ELR (cell line): ENCODE measurements around the gene STXBP1.

ENCODE experiments used
- DNase-seq: peaks from one replicate; pipeline ENCODE4 v3.0.0-alpha.2; 2015; ENCODE audit warnings: low read depth

Gene STXBP1

DNA sequence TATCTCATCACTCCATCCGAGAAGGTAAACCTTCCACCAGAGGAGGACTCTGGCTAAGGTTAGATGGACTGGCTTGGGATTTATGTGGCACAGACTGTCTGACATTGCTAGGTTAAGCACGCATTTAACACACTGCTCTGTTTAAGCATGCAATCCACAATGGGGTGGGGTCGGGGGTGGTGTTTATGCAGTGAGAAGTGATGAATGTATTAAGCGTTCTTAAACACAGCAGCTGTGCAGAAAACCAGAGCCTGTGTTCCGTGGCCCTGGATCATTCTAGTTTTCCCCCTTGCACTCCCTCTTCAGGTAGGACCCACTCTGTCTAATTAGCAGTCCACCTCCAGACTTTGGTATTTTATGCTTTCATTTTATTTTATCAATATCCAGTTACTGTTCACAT, 46.4 kb downstream of the STXBP1 start:
- no peak for DNase-seq

DNA sequence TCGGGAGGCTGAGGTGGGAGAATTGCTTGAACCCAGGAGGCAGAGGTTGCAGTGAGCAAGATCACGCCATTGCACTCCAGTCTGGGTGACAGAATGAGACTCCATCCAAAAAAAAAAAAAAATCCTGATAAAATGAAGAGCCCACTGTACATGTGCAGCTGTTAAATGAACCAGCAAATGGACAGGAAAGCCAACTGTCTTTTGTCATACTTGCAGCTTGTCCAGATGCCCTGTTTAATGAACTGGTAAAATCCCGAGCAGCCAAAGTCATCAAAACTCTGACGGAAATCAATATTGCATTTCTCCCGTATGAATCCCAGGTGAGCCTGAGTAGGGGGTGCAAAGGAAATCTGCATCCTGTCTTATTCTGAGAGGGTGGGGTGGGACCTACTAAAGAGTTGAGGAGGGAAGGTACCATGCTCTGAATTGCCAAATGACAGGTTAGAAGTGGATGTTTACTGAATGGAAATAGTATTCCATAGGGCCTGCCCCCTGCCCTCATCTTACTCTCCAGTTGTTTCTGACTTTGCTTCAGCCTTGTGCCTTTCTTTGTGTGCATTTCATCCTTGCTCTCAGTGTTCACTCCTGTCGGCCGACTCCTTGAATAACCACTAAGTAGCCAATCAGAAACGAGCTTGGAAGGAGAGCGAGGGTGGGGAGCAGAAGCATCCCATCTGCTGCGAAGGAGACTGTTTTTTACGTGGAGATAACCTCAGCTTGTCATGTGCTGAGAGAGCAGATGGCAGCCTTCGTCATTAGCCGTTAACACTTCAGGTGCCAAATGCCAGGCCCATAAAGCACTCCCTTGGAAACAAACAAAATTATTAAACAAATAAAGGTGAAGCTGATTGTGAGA, 49.0 kb downstream of the STXBP1 start:
- DNase-seq = no peak

GRCh38 chr9:127662617-127663016, 50.5 kb downstream of the STXBP1 start:
- DNase-seq = no peak

DNA sequence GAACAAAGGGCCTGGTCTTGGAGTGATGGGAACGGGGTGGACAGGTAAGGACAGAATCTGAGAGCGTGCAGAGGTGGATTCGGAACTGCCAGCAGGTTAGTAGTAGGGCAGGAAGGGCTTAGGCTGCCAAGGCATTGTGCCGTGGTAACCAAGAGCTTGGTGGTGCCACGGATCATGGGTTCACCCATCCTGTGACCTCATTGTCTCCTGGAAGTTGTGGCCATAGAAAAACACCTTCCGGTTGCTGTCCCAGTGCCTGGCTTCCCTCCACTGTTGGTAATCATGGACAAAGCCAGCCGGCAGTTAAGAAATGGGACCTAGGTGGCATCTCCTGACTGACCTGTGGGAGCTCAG, 52.2 kb downstream of the STXBP1 start:
- no peak for DNase-seq

DNA sequence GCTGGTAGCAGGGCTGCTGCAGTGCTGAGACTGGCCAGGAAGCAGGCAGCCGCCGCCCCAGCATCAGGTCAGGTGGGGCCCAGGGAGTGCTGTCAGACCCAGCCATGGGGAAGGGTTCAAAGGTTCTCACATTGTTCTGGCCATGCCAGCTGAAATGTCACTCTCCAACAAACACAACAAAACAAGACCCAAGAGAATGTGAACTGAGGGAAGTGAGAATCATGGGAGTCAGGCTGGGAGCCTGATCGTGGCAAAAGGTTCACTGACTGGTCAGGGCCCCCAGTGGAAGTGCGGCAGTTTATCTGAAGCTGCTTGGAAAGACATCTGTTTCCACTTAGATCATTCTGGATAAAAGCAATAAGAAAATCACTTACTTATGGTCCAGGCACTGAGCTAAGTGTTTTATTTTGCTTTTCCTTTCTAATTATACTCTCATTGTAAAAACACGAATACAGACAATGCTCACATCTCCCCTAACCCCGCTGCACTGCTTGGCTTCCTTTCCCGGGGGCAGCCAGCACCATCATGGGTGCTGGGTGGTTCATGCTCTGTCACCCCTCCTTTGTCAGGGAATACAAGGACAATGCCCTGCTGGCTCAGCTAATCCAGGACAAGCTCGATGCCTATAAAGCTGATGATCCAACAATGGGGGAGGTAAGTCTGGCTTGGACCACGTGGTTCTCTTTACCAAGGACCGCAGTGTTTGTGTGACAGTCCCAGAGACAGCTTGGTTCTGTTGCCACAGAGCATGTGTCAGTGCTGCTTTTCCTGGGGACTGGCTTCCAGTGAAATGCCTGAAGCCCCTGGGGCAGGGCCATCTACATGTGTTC, 52.8 kb downstream of the STXBP1 start:
- no peak for DNase-seq

- DNase-seq = no peak
Observed at GRCh38 chr9:127667127-127667844, 55.2 kb downstream of the STXBP1 start.

DNA sequence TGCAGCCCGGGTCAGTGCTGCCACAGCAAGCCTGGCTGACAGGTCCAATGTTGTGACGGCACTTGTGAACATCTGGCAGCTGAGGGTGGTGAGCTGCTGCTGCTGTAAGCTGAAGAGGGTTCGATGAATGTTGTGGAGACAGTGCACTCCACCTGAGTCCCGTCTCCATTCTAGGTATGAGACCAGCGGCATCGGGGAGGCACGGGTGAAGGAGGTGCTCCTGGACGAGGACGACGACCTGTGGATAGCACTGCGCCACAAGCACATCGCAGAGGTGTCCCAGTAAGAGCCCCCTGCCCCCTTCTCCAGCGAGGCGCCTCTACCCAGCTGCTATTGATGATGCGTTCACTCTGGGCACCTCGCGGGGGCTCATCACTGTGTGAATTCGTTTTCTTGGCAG, 55.8 kb downstream of the STXBP1 start:
- no peak for DNase-seq

DNA sequence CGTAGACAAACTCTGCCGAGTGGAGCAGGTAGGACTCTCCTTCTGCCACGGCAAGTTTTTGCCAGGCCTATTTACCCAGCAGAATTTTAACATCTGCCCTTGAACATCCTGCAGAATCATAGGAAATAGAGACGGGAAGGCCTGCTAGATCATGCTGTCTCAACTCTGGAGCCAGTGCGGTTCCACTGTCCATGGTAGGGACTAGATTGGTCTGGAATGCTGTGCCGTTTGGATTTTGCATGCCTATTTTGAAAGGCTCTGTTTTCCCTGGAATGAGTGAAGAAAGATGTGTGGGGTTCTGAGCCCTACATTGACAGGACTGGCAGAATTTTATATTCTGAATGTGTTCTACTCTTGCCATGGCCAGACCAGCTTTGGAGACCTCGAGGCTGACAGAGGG, 61.2 kb downstream of the STXBP1 start:
- no peak for DNase-seq

- no peak for DNase-seq
Observed at GRCh38 chr9:127676638-127677037, 64.6 kb downstream of the STXBP1 start.

DNA sequence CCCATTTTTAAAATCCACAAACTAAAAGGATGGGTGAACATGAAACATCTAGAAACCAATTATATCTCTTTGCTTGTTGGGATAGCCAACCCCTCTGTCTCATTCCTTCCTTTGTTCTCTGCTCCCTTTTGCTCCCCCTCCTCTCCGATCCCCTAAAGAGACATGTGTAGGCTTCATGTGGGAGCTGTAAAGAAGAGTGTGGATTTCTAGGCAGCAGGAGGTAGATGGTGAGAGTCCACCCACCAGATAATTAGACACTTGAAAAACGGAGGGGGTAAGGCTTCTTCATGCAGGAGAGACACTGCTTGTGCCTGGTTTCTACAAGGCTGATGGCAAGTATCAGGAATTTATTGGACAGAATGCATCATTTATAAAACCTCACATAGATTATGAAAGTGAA, 67.4 kb downstream of the STXBP1 start:
- DNase-seq = no peak

DNA sequence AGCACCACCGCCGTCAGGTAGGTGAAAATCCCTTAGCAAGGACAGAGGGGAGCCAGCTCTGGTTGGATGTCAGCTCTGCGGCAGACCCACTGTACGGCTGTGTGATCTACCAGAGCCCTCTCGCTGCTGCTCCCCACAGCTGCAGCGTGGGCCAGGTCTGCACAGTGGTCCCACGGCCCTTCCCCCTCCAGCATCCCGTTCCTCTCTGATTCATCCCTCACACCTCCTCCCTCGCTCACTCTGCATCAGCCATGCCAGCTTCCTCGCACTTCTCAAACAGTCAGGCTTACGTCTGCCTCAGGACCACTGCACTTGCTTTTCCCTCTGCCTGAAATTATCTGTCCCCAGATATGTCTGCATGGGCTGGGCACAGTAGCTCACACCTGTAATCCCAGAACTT, 68.1 kb downstream of the STXBP1 start:
- DNase-seq = no peak

DNA sequence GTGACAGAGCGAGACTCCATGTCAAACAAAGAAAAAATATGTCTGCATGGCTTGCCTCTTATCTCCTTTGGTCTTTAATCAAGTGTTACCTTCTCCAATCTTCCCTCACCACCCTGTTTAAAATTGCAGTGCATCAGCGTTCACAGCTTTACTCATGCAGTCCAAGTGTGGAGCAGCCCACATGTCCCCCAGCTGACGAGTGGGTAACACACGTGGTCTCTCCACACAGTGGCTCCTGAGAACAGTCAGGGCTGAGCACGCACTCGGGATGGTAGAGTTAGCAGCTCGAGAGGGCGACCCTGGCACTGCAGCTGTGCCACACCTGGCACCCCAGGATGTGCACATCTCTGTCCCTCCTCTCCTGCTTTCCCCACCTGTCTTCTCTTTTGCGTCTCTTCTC, 68.8 kb downstream of the STXBP1 start:
- no peak for DNase-seq

DNA sequence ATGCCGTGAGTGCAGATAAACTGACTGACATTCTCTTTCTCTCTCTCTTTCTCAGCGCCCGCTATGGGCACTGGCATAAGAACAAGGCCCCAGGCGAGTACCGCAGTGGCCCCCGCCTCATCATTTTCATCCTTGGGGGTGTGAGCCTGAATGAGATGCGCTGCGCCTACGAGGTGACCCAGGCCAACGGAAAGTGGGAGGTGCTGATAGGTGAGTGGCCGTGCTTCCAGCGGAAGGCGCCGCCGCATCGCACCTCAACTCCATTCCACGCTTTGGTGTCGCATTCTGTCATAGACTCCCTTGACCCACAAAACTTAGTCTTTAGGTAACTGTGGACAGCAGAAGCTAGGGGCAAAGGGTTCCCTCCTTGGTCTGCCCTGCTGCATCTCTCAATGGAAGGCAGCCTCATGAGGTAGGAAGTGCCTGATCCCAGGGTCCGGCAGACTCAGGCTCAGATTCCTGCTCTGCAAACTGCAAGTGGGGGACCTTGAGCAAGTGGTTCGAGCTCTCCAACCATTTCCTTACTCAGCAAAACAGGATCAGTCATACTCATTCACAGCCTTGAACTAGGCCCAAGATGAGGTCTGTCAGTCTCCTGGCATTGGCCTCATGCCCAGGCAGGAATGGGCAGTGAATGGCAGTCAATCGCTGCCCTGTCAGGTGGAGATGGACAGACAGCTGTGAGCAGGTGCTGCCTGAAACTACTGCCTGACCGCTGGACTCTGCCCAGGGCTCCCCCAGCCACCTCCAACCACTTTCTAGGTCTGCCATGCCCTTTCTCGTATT, 70.5 kb downstream of the STXBP1 start:
- DNase-seq = no peak

DNA sequence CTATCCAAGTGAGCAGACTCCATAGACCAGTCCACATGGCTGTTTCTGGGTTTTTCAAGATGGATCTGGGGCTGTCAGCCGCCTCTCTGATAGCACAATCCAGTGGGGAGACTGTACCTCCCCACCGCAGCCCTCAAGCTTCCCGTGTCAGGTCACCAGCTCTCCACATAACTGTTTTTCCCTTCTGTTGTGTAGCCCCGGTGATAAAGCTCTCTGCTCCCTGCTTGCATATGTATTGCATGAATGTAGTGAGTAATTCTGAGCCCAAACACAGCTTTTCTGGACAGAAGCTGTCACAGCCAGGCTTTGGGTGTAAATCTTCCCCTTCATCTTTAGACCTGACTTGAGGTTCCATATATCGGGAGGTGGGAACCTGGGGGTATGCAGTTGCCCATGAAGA, 71.6 kb downstream of the STXBP1 start:
- peak; percentile 83 for DNase-seq

DNA sequence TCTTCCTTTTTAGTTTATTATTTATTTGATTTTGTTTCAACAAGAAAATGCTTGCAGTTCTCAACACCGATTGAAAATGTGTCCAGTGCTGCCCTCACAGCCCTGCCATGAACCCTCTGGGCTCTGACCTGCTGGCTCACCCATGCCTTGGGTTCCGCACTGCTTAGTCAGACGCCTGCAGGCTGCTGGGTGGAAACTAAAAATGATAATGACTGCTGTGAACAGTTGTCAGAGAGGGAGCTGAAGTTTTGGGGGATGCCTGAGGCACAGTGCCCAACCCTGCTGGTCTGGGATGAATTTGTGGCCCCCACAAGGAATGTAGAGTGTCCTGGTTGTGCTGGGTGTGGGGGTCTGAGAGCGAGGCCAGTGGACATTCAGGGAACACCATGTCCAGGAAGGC, 72.5 kb downstream of the STXBP1 start:
- peak; percentile 91 for DNase-seq

- DNase-seq = peak; percentile 13
Observed at GRCh38 chr9:127686461-127687393, 74.7 kb downstream of the STXBP1 start.

- DNase-seq = no peak
Observed at GRCh38 chr9:127689329-127690000, 77.4 kb downstream of the STXBP1 start.

- no peak for DNase-seq
Observed at GRCh38 chr9:127690735-127691134, 78.7 kb downstream of the STXBP1 start.

DNA sequence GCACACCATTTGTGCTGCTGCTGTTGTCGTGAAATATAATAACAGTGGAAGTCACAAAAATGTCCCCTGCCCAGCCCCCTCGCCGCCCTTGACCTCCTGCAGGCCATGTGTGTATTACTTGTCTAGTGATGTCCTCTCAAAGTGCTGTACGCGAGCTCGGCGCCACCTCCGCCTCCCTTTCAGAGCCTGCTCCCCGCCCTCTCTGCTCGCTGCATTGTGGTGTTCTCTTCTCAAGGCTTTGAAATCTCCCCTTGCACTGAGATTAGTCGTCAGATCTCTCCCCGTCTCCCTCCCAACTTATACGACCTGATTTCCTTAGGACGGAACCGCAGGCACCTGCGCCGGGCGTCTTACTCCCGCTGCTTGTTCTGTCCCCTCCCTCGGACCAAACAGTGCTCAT, 80.0 kb downstream of the STXBP1 start:
- DNase-seq = no peak

DNA sequence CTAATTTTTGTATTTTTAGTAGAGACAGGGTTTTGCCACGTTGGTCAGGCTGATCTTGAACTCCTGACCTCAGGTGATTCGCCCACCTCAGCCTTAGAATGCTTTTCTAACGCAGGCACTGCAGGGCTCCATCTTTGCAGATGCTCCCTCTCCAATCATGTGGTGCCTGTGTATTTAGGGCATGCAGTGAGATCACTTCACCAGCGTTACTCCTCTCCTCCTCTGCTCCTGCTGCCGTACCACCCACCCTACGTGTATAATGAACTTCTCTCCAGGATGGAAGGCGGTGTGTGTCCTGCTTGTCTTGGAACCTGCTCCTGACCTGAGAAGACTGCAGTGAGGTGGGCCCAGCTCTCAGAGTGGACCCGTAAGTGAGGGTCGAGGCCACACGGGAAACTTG, 81.1 kb downstream of the STXBP1 start:
- DNase-seq = no peak
